Measurements from ENCODE around the gene ITM2C. TPM values are rescaled to one million over a fixed set of nuclear protein-coding genes. Genes with fewer than 3 reads are reported as not detected.

Gene ITM2C
- total RNA-seq, 1 donor from 2014 or later = 110 TPM

- no peak for FAIRE-seq
- no peak for DNase-seq (ENCODE audit: low spot score in 2 of 2)
Measured at GRCh38 chr2:230903231-230904150, 38.7 kb downstream of the ITM2C start.

GRCh38 chr2:230904856-230905447, 40.2 kb downstream of the ITM2C start:
- FAIRE-seq (no peak), DNase-seq (ENCODE audit: low spot score in 2 of 2) (no peak)

- no peak for FAIRE-seq
- DNase-seq (ENCODE audit: low spot score in 2 of 2) = no peak
Measured at GRCh38 chr2:230905448-230906421, 41.0 kb downstream of the ITM2C start.

- FAIRE-seq (no peak), DNase-seq (ENCODE audit: low spot score in 2 of 2) (no peak)
Measured at GRCh38 chr2:230906471-230907230, 41.9 kb downstream of the ITM2C start.

GRCh38 chr2:230907361-230908091, 42.8 kb downstream of the ITM2C start:
- no peak for FAIRE-seq

GRCh38 chr2:230908092-230908594, 43.4 kb downstream of the ITM2C start:
- no peak for DNase-seq (ENCODE audit: low spot score in 2 of 2)
- no peak for FAIRE-seq

More at GRCh38 chr2:230907361-230908091, 42.8 kb downstream of the ITM2C start:
- no peak for DNase-seq (ENCODE audit: low spot score in 2 of 2)

- FAIRE-seq (no peak), DNase-seq (ENCODE audit: low spot score in 2 of 2) (no peak)
Measured at GRCh38 chr2:230908595-230909191, 44.0 kb downstream of the ITM2C start.

GRCh38 chr2:230909841-230910545, 45.3 kb downstream of the ITM2C start:
- FAIRE-seq (no peak), DNase-seq (ENCODE audit: low spot score in 2 of 2) (no peak)

GRCh38 chr2:230910546-230911177, 45.9 kb downstream of the ITM2C start:
- DNase-seq (ENCODE audit: low spot score in 2 of 2) (no peak), FAIRE-seq (no peak)

GRCh38 chr2:230912046-230912445, 47.3 kb downstream of the ITM2C start:
- DNase-seq (ENCODE audit: low spot score in 2 of 2) (no peak), FAIRE-seq (no peak)

- DNase-seq (ENCODE audit: low spot score in 2 of 2) (no peak), FAIRE-seq (no peak)
Measured at GRCh38 chr2:230912724-230913123, 48.0 kb downstream of the ITM2C start.

GRCh38 chr2:230913406-230914143, 48.8 kb downstream of the ITM2C start:
- DNase-seq (ENCODE audit: low spot score in 2 of 2) = peak in 1 of 2 donors; percentile 58
- FAIRE-seq = no peak

- FAIRE-seq = no peak
- no peak for DNase-seq (ENCODE audit: low spot score in 2 of 2)
Measured at GRCh38 chr2:230914886-230915285, 50.1 kb downstream of the ITM2C start.

- no peak for FAIRE-seq
Measured at GRCh38 chr2:230915319-230915718, 50.6 kb downstream of the ITM2C start.

GRCh38 chr2:230916218-230916617, 51.5 kb downstream of the ITM2C start:
- DNase-seq (ENCODE audit: low spot score in 2 of 2) = no peak

More at GRCh38 chr2:230915319-230915718, 50.6 kb downstream of the ITM2C start:
- no peak for DNase-seq (ENCODE audit: low spot score in 2 of 2)

GRCh38 chr2:230919240-230919639, 54.5 kb downstream of the ITM2C start:
- DNase-seq (ENCODE audit: low spot score in 2 of 2) (no peak), FAIRE-seq (no peak)

More at GRCh38 chr2:230916218-230916617, 51.5 kb downstream of the ITM2C start:
- no peak for FAIRE-seq

GRCh38 chr2:230919681-230920080, 54.9 kb downstream of the ITM2C start:
- DNase-seq (ENCODE audit: low spot score in 2 of 2) (no peak), FAIRE-seq (no peak)

Data from frontal cortex (tissue), 4 donors.